OCI-LY7 (cell line): Measurements from ENCODE around the gene RMND5A.

Source experiments
- CTCF ChIP-seq: fragments of 200-600 bp; sonication (generic); conservative IDR thresholded peaks from 2 replicates; pipeline ENCODE4 v1.5.1; 2014; ENCODE audit warnings: mild to moderate bottlenecking, antibody characterized with exemption, low read length, moderate library complexity, mixed read lengths
- EZH2phosphoT487 ChIP-seq: fragments of 200-600 bp; sonication (generic); IDR thresholded peaks from 2 replicates; pipeline ENCODE4 v1.6.1; 2018; ENCODE audit warnings: low read depth, borderline replicate concordance, mild to moderate bottlenecking, mixed run types, antibody characterized with exemption, low read length, moderate library complexity, mixed read lengths

DNA sequence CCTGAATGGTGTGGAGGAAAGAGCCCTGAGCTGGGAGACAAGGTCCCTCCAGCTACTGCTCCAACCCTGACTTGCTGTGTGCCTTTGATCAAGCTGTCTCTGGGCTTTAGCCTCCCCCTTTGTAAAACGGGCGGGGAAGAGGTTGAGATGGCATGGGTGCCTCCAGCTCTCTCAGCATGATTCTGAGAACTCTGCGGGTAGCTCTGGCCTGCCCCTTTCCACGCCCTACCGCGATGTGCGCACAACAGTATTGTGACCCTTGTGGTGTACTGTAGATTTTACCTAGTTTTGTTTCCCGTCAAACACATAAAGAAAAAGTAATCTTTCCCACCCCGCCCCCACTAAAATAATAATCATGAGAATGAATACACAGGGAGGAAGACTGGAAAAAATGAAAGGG lies 65.4 kb downstream of the RMND5A start:
- TF ChIP-seq CTCF (no peak), EZH2phosphoT487 (no peak)
